ENCODE data around the gene TPRN. TPM values are rescaled to one million over a fixed set of nuclear protein-coding genes. Genes with fewer than 3 reads are reported as not detected.

Gene TPRN
- polyA plus RNA-seq, 1 donor from 2014 or later, result 8.1 TPM

DNA sequence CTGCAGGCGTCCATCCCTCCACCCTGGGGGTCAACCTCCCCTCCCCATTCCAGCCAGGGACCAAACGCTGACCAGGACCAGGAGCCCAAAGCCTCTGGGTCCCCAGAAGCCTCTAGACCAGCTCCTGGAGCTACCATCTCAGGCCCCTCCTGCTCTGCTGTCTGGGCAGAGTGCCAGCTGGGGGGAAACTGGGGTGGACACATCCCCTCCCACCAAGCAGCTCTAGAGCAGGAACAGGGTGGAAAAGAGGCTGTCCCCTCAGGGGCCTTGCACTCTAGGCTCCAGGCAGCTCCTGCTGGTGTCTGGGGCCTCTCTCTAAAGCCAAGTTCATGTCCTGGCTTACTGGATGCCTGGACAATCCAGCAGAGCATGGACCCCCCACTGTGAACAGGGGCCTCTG lies 7.7 kb downstream of the TPRN start:
- H3K4me3 ChIP-seq (ENCODE audit: low read length), result no peak overlapping the region

GRCh38 chr9:137192448-137192780 lies 8.1 kb downstream of the TPRN start:
- Histone ChIP-seq H3K36me3 (ENCODE audit: insufficient read depth, low read length) (no peaks in the 10 kb centered on the region), H4K20me1 (ENCODE audit: insufficient read depth) (no peaks in the 10 kb centered on the region), H2AFZ (ENCODE audit: low read depth, low read length) (no peak overlapping the region), H3F3A (ENCODE audit: insufficient read depth, low read length, poor library complexity, severe bottlenecking) (no peaks in the 10 kb centered on the region), H3K9me3 (ENCODE audit: low read length) (no peaks in the 10 kb centered on the region), H3K27me3 (ENCODE audit: insufficient read depth, low read depth, low read length) (no peaks in the 10 kb centered on the region), H3K4me2 (ENCODE audit: low read length) (no peak overlapping the region), H3K9me2 (ENCODE audit: insufficient read depth, low read length) (no peaks in the 10 kb centered on the region), H3K4me3 (ENCODE audit: low read length) (no peak overlapping the region), H3K9ac (ENCODE audit: low read length) (no peak overlapping the region), H3K27ac (ENCODE audit: low read length) (no peak overlapping the region), H3K79me2 (replicated peaks; ENCODE audit: insufficient read depth, low read length) (peaks cover 8% of the 10 kb centered on the region)
- TF ChIP-seq TAF1 (IDR thresholded peaks at IDR 0.05; ENCODE audit: low read depth) (no peak), CTCF (IDR thresholded peaks at IDR 0.05; ENCODE audit: poor library complexity, severe bottlenecking) (no peak), POLR2AphosphoS5 (IDR thresholded peaks at IDR 0.05) (no peak), MXI1 (conservative IDR thresholded peaks at IDR 0.05; ENCODE audit: poor library complexity, severe bottlenecking) (no peak), EZH2 (IDR thresholded peaks at IDR 0.05; ENCODE audit: borderline replicate concordance, insufficient read depth, low read length, poor library complexity, severe bottlenecking) (no peak), RAD21 (conservative IDR thresholded peaks at IDR 0.05) (no peak), EP300 (conservative IDR thresholded peaks at IDR 0.05; ENCODE audit: poor library complexity, severe bottlenecking) (no peak), SMC3 (conservative IDR thresholded peaks at IDR 0.05; ENCODE audit: poor library complexity) (no peak)
- TF ChIP-seq, protein P1, sequence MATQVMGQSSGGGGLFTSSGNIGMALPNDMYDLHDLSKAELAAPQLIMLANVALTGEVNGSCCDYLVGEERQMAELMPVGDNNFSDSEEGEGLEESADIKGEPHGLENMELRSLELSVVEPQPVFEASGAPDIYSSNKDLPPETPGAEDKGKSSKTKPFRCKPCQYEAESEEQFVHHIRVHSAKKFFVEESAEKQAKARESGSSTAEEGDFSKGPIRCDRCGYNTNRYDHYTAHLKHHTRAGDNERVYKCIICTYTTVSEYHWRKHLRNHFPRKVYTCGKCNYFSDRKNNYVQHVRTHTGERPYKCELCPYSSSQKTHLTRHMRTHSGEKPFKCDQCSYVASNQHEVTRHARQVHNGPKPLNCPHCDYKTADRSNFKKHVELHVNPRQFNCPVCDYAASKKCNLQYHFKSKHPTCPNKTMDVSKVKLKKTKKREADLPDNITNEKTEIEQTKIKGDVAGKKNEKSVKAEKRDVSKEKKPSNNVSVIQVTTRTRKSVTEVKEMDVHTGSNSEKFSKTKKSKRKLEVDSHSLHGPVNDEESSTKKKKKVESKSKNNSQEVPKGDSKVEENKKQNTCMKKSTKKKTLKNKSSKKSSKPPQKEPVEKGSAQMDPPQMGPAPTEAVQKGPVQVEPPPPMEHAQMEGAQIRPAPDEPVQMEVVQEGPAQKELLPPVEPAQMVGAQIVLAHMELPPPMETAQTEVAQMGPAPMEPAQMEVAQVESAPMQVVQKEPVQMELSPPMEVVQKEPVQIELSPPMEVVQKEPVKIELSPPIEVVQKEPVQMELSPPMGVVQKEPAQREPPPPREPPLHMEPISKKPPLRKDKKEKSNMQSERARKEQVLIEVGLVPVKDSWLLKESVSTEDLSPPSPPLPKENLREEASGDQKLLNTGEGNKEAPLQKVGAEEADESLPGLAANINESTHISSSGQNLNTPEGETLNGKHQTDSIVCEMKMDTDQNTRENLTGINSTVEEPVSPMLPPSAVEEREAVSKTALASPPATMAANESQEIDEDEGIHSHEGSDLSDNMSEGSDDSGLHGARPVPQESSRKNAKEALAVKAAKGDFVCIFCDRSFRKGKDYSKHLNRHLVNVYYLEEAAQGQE (IDR thresholded peaks at IDR 0.05; ENCODE audit: borderline replicate concordance), result no peak

More for the DNA sequence above, 7.7 kb downstream of the TPRN start:
- TF ChIP-seq CTCF (IDR thresholded peaks at IDR 0.05; ENCODE audit: poor library complexity, severe bottlenecking) (no peak), RAD21 (conservative IDR thresholded peaks at IDR 0.05) (no peak), EZH2 (IDR thresholded peaks at IDR 0.05; ENCODE audit: borderline replicate concordance, insufficient read depth, low read length, poor library complexity, severe bottlenecking) (no peak), MXI1 (conservative IDR thresholded peaks at IDR 0.05; ENCODE audit: poor library complexity, severe bottlenecking) (no peak), POLR2AphosphoS5 (IDR thresholded peaks at IDR 0.05) (no peak), TAF1 (IDR thresholded peaks at IDR 0.05; ENCODE audit: low read depth) (no peak), EP300 (conservative IDR thresholded peaks at IDR 0.05; ENCODE audit: poor library complexity, severe bottlenecking) (no peak), SMC3 (conservative IDR thresholded peaks at IDR 0.05; ENCODE audit: poor library complexity) (no peak)
- TF ChIP-seq, protein P1 (IDR thresholded peaks at IDR 0.05; ENCODE audit: borderline replicate concordance), result no peak
- H3K9me2 ChIP-seq (ENCODE audit: insufficient read depth, low read length), result no peaks in the 10 kb centered on the region
- no peak overlapping the region for H2AFZ ChIP-seq (ENCODE audit: low read depth, low read length)
- H3K36me3 ChIP-seq (ENCODE audit: insufficient read depth, low read length), result no peaks in the 10 kb centered on the region
- no peak overlapping the region for H3K4me2 ChIP-seq (ENCODE audit: low read length)
- H3K79me2 ChIP-seq (replicated peaks; ENCODE audit: insufficient read depth, low read length), result peaks cover 3% of the 10 kb centered on the region
- no peak overlapping the region for H3K27ac ChIP-seq (ENCODE audit: low read length)
- H3K27me3 ChIP-seq (ENCODE audit: insufficient read depth, low read depth, low read length), result no peaks in the 10 kb centered on the region
- H3F3A ChIP-seq (ENCODE audit: insufficient read depth, low read length, poor library complexity, severe bottlenecking), result no peaks in the 10 kb centered on the region
- no peaks in the 10 kb centered on the region for H3K9me3 ChIP-seq (ENCODE audit: low read length)
- H4K20me1 ChIP-seq (ENCODE audit: insufficient read depth), result no peaks in the 10 kb centered on the region
- H3K9ac ChIP-seq (ENCODE audit: low read length), result no peak overlapping the region
